Right cardiac atrium (tissue), 5 donors: Measurements from ENCODE around the gene ACER3. TPM values are rescaled to one million over a fixed set of nuclear protein-coding genes. Genes with fewer than 3 reads are reported as not detected.
A peak's percentile ranks its signal among the peaks of the same experiment; 100 is the strongest.
"Not testable (repeated sequence)": the region's sequence is repeated elsewhere in the genome, so short reads cannot be mapped to it uniquely, and the experiment has no call there.

Source experiments
- ATAC-seq, 2 donors: fragments of 200-7000 bp; cut with Tn5 transposase; one replicate each; pipeline versions ENCODE4 v1.8.0 to v1.9.1; 2020; ENCODE audit warnings: moderate library complexity in 2 of 2, mild to moderate bottlenecking in 1 of 2
- DNase-seq, 3 donors: peaks; one replicate each; pipeline ENCODE4 v3.0.0-alpha.2; 2020
- H3K27ac ChIP-seq: one replicate; pipeline ENCODE4 v1.5.1; 2013; ENCODE audit warnings: mild to moderate bottlenecking, low read length, control low read depth, moderate library complexity
- H3K27me3 ChIP-seq: one replicate; pipeline ENCODE4 v1.6.1; 2013; ENCODE audit not compliant: control insufficient read depth, insufficient read depth
- H3K4me1 ChIP-seq: one replicate; pipeline ENCODE4 v1.6.1; 2013; ENCODE audit warnings: low read length; ENCODE audit not compliant: control insufficient read depth, insufficient read depth
- H3K4me3 ChIP-seq: one replicate; pipeline ENCODE4 v1.5.1; 2013; ENCODE audit warnings: low read length, control low read depth
- H3K9me3 ChIP-seq: one replicate; pipeline ENCODE4 v1.6.1; 2013; ENCODE audit warnings: low read length; ENCODE audit not compliant: control insufficient read depth
- WGBS: extraction: QIAGEN DNeasy Blood & Tissue Kit; methylation state at CpG from one replicate; pipeline ENCODE4 v1.1.7; 2013; 5-methylcytosine and 5-hydroxymethylcytosine counted together
- intact Hi-C, 4 donors: fragments of 100-400 bp; cut with DNase I; formaldehyde crosslinking; loops; one replicate each; pipeline versions ENCODE4 v1.11.0 to v1.14.0; 2022 to 2023
- long read RNA-seq, 4 donors: library from polyadenylated mRNA; unstranded; transcript quantifications; one replicate each; pipeline ENCODE4 v2.0.0, GENCODE V29; 2020 to 2021
- polyA plus RNA-seq: library from polyadenylated mRNA; stranded (reverse); fragments of 200-250 nt; gene quantifications from one replicate; pipeline ENCODE4 v1.2.3, GENCODE V29; 2013
- total RNA-seq, 4 donors: library from RNA; stranded (reverse); fragmentation: NEBNext Ultra II Directional; extraction: Animal tissue kit (Norgen Biotek cat#: 25700); gene quantifications; one replicate each; pipeline ENCODE4 v1.2.1, GENCODE V29; 2021
- donor health status: healthy with polysubstance abuse.
- donor health status: DM: no; HTN: yes; CAD: no.
- donor health status: DM: no; HTN: no; CAD: no.
- donor health status: DM: no; HTN: yes; CAD: no; lungs with severe emphysema.
- donor health status: DM: yes; HTN: yes; CAD: no.

Gene ACER3
- total RNA-seq: 10 to 100 TPM; 10.6 to 16.1 (median 12.9) TPM
- polyA plus RNA-seq: 4.1 TPM
- long read RNA-seq, donor 1, full-length matches to known transcripts: 14 of 19 reads
- long read RNA-seq, donor 1, partial matches to known transcripts: 0 of 19 reads
- long read RNA-seq, donor 1, other reads (novel, unspliced or antisense): 5 of 19 reads
- long read RNA-seq, donor 2, full-length matches to known transcripts: 3 of 4 reads
- long read RNA-seq, donor 2, partial matches to known transcripts: 0 of 4 reads
- long read RNA-seq, donor 2, other reads (novel, unspliced or antisense): 1 of 4 reads
- long read RNA-seq, donor 3, full-length matches to known transcripts: 15 of 21 reads
- long read RNA-seq, donor 3, partial matches to known transcripts: 0 of 21 reads
- long read RNA-seq, donor 3, other reads (novel, unspliced or antisense): 6 of 21 reads
- long read RNA-seq, donor 4, full-length matches to known transcripts: 7 of 8 reads
- long read RNA-seq, donor 4, partial matches to known transcripts: 0 of 8 reads
- long read RNA-seq, donor 4, other reads (novel, unspliced or antisense): 1 of 8 reads

GRCh38 chr11:76860539-76861475, at the start of gene ACER3:
ACER3 (plus strand) TSS chr11:76860918; CDS start chr11:76860977, 59 bp downstream.
- H3K4me3 ChIP-seq: peak within 1 kb of the TSS; percentile 67
- H3K27me3 ChIP-seq: no peaks in the 10 kb centered on the region
- H3K9me3 ChIP-seq: no peaks in the 10 kb centered on the region
- H3K27ac ChIP-seq: peak within 1 kb of the TSS; percentile 80
- H3K4me1 ChIP-seq: peaks cover 5% of the 10 kb centered on the region
- DNase-seq (peak; percentile 93 to 98 (median 97)), ATAC-seq (peak; percentile 99)
- 2% methylated on average over 73 of the region's 73 CpGs for WGBS
- intact Hi-C loops: no loop called here

GRCh38 chr11:76811259-76811658, 49.5 kb upstream of the ACER3 start:
- DNase-seq: no peak
- Histone ChIP-seq H3K27ac (no peak overlapping the region), H3K27me3 (no peaks in the 10 kb centered on the region), H3K4me1 (peaks cover 2% of the 10 kb centered on the region), H3K4me3 (no peak overlapping the region), H3K9me3 (no peaks in the 10 kb centered on the region)
- ATAC-seq: no peak
- 93% methylated on average over 4 of the region's 4 CpGs for WGBS
- intact Hi-C loops: no loop called here

DNA sequence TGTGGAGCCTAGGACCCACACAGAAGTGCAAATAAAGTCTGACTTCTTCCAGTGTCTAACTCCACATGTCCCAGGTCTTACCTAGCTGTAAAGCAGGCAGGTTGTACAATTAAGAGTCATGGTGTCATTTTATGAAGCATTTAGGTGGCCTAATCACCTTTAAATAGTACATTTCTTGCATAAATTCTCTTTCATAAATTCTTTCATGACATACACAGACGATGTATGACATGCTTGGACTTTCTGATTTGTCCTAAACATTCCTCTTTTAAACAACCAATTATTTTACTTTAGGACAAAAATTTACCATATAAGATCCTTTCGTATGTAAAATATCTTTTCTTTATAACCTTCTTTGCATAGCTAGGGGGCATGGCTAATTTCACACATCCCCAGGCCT, 46.3 kb upstream of the ACER3 start:
- H3K4me1 ChIP-seq: peaks cover 2% of the 10 kb centered on the region
- no peaks in the 10 kb centered on the region for H3K9me3 ChIP-seq
- intact Hi-C loops: no loop called here
- no peak for ATAC-seq
- no peak overlapping the region for H3K4me3 ChIP-seq
- no peak for DNase-seq
- H3K27me3 ChIP-seq: no peaks in the 10 kb centered on the region
- 98% methylated on average over 2 of the region's 2 CpGs for WGBS
- H3K27ac ChIP-seq: no peak overlapping the region

- H3K27ac ChIP-seq, H3K27me3 ChIP-seq, DNase-seq, intact Hi-C loops, ATAC-seq, H3K9me3 ChIP-seq, H3K4me1 ChIP-seq, H3K4me3 ChIP-seq: not testable (repeated sequence)
- WGBS: 93% methylated on average over 7 of the region's 7 CpGs
Observed at GRCh38 chr11:76815678-76816077, 45.0 kb upstream of the ACER3 start.

DNA sequence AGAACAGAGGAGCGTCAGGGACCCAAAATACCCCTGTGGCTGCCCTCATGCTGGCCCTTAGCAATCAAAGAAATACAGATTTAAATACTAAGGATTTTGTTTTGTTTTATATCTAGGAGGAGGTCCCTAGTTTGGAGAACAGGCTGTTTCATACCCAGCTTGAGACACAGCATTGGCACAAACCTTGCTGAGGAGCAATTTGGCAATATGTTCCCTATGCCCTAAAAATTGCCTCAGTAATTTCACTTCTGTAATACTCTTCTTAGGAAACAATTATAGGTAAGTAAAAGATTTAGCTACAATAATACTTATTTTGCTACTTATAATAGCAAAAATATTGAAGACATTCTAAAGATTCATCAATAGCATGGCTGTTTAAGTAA, 40.5 kb upstream of the ACER3 start:
- no peak overlapping the region for H3K4me3 ChIP-seq
- H3K27me3 ChIP-seq: no peaks in the 10 kb centered on the region
- H3K27ac ChIP-seq: no peak overlapping the region
- H3K9me3 ChIP-seq: no peaks in the 10 kb centered on the region
- ATAC-seq (no peak), DNase-seq (no peak)
- 75% methylated on average over 1 of the region's 1 CpG for WGBS
- H3K4me1 ChIP-seq: peaks cover 3% of the 10 kb centered on the region
- intact Hi-C loops: no loop called here

DNA sequence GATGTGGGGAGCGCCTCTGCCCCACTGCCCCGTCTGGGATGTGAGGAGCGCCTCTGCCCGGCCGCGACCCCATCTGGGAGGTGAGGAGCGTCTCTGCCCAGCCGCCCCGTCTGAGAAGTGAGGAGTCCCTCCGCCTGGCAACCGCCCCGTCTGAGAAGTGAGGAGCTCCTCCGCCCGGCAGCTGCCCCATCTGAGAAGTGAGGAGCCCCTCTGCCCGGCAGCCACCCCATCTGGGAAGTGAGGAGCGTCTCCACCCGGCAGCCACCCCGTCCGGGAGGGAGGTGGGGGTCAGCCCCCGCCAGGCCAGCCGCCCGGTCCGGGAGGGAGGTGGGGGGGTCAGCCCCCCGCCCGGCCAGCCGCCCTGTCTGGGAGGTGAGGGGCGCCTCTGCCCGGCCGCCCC, 39.3 kb upstream of the ACER3 start:
- WGBS: 97% methylated on average over 29 of the region's 29 CpGs
- ATAC-seq, H3K9me3 ChIP-seq, DNase-seq, intact Hi-C loops, H3K4me3 ChIP-seq, H3K27me3 ChIP-seq, H3K4me1 ChIP-seq, H3K27ac ChIP-seq: not testable (repeated sequence)

DNA sequence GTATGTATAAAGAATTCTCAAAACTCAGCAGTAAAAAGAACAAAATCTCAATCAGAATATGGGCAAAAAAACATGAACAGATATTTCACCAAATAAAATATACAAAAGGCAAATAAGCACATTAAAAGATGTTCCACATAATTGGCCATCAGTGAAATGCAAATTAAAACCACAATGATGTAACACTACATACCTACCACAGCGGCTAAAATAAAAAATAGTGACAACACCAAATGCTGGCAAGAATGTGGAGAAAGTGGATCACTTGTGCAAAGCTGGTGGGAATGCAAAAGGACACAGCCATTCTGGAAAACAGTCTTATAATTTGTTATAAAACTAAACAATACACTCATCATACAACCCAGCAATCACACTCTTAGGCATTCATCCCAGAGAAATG, 38.3 kb upstream of the ACER3 start:
- Histone ChIP-seq H3K9me3 (no peaks in the 10 kb centered on the region), H3K4me1 (peaks cover 3% of the 10 kb centered on the region), H3K4me3 (no peak overlapping the region), H3K27ac (no peak overlapping the region), H3K27me3 (no peaks in the 10 kb centered on the region)
- intact Hi-C loops: no loop called here
- 89% methylated on average over 1 of the region's 1 CpG for WGBS
- no peak for DNase-seq
- ATAC-seq: no peak

GRCh38 chr11:76823481-76824028, 37.2 kb upstream of the ACER3 start:
- 38% methylated on average over 9 of the region's 9 CpGs for WGBS
- H3K27me3 ChIP-seq: no peaks in the 10 kb centered on the region

DNA sequence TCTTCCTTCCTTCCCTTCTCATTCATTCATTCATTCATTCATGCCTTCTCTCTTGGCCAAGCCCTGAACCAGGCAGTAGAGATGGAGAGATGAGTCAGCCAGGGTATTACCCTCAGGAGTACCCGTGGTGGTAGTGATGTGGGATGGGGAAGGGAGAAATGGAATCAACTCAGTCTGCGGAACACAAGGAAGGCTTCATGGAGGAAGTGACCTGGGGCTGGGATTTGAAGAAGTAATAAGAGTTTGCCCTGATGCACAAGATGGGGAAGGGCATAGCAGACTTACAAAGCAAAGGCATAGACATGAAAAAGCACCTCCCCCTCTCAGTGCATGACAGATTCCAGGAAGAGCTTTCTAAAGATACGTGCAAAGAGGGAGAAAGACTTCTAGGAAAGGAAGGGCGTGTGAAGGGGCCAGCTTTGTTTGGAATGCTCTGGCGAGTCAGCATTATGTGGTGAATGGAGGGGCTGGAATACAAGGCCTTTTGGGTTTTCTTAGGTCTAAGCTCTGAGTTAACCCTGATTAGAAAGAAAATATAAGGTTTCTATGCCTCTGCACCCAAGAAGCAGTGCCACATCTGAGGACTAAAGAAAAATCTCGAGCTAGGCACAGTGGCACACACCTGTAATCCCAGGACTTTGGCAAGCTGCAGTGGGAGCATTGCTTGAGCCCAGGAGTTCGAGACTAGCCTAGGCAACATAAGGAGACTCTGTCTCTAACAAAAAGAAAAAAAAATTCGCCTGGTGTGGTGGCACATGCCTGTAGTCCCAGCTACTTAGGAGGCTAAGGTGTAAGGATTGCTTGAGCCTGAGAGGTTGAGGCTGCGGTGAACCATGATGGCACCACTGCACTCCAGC, 36.4 kb upstream of the ACER3 start:
- DNase-seq: peak in 1 of 3 donors; percentile 59
- Histone ChIP-seq H3K27ac (peak overlapping the region; percentile 100), H3K9me3 (no peaks in the 10 kb centered on the region), H3K4me1 (peaks cover 3% of the 10 kb centered on the region), H3K4me3 (no peak overlapping the region), H3K27me3 (no peaks in the 10 kb centered on the region)
- ATAC-seq: peak; percentile 82 to 90
- intact Hi-C loops: no loop called here
- WGBS: 68% methylated on average over 9 of the region's 9 CpGs

More at GRCh38 chr11:76823481-76824028, 37.2 kb upstream of the ACER3 start:
- Histone ChIP-seq H3K4me3 (no peak overlapping the region), H3K9me3 (no peaks in the 10 kb centered on the region), H3K27ac (peak overlapping the region; percentile 100), H3K4me1 (peaks cover 3% of the 10 kb centered on the region)
- ATAC-seq: peak; percentile 88 to 97
- peak in 2 of 3 donors; percentile 43 to 65 for DNase-seq
- intact Hi-C loops: no loop called here
